ENCODE results near the gene NEUROG1.
A peak's percentile ranks its signal among the peaks of the same experiment; 100 is the strongest.

- TF ChIP-seq EP300 (IDR thresholded peaks at IDR 0.05) (no peak), CTCF (IDR thresholded peaks at IDR 0.05) (peak in 2 of 5 experiments; percentile 12 to 26)
Observed at GRCh38 chr5:135569755-135570452, 34.1 kb upstream of the NEUROG1 start.

Data from tibial nerve (tissue), 4 donors.